ENCODE results near the gene FEV. TPM values are rescaled to one million over a fixed set of nuclear protein-coding genes. Genes with fewer than 3 reads are reported as not detected.

Gene FEV
- total RNA-seq, 2 donors from 2014 or later: not detected

GRCh38 chr2:219016721-219017120 is 31.7 kb upstream of the FEV start:
- H3K27ac ChIP-seq: no peak overlapping the region
- no peaks in the 10 kb centered on the region for H3K9me3 ChIP-seq
- no peaks in the 10 kb centered on the region for H3K27me3 ChIP-seq (replicated peaks; ENCODE audit: insufficient read depth)
- H3K4me3 ChIP-seq: no peak overlapping the region
- peaks cover 9 to 29% of the 10 kb centered on the region in 2 donors for H3K4me1 ChIP-seq (ENCODE audit: control insufficient read depth in 1 of 2, low read depth in 2 of 2)
- no peaks in the 10 kb centered on the region for H3K36me3 ChIP-seq
- ATAC-seq (ENCODE audit: insufficient number of reproducible peaks, low FRiP score, low read depth): no peak
- no peak for DNase-seq (ENCODE audit: low spot score)
- no peak for TF ChIP-seq CTCF (IDR thresholded peaks at IDR 0.05)

GRCh38 chr2:219010873-219011272 is 25.9 kb upstream of the FEV start:
- H3K9me3 ChIP-seq: no peaks in the 10 kb centered on the region
- H3K4me1 ChIP-seq (ENCODE audit: control insufficient read depth in 1 of 2, low read depth in 2 of 2): no peaks in the 10 kb centered on the region
- no peaks in the 10 kb centered on the region for H3K27me3 ChIP-seq (replicated peaks; ENCODE audit: insufficient read depth)
- no peak overlapping the region for H3K4me3 ChIP-seq
- ATAC-seq (ENCODE audit: insufficient number of reproducible peaks, low FRiP score, low read depth): no peak
- no peak overlapping the region for H3K27ac ChIP-seq
- DNase-seq (ENCODE audit: low spot score): no peak
- no peaks in the 10 kb centered on the region for H3K36me3 ChIP-seq
- no peak for TF ChIP-seq CTCF (IDR thresholded peaks at IDR 0.05)

GRCh38 chr2:219010162-219010756 is 25.3 kb upstream of the FEV start:
- no peak overlapping the region for H3K27ac ChIP-seq
- H3K4me1 ChIP-seq (ENCODE audit: control insufficient read depth in 1 of 2, low read depth in 2 of 2): no peaks in the 10 kb centered on the region
- H3K27me3 ChIP-seq (replicated peaks; ENCODE audit: insufficient read depth): no peaks in the 10 kb centered on the region
- H3K36me3 ChIP-seq: no peaks in the 10 kb centered on the region
- DNase-seq (ENCODE audit: low spot score) (no peak), ATAC-seq (ENCODE audit: insufficient number of reproducible peaks, low FRiP score, low read depth) (no peak)
- no peak overlapping the region for H3K4me3 ChIP-seq
- TF ChIP-seq CTCF (IDR thresholded peaks at IDR 0.05): no peak
- no peaks in the 10 kb centered on the region for H3K9me3 ChIP-seq

- no peak for TF ChIP-seq CTCF (IDR thresholded peaks at IDR 0.05)
- ATAC-seq (ENCODE audit: insufficient number of reproducible peaks, low FRiP score, low read depth) (no peak), DNase-seq (ENCODE audit: low spot score) (no peak)
- no peak overlapping the region for H3K27ac ChIP-seq
- H3K36me3 ChIP-seq: no peaks in the 10 kb centered on the region
- no peak overlapping the region for H3K4me3 ChIP-seq
- peaks cover 2% of the 10 kb centered on the region for H3K27me3 ChIP-seq (replicated peaks; ENCODE audit: insufficient read depth)
- H3K9me3 ChIP-seq: no peaks in the 10 kb centered on the region
- no peaks in the 10 kb centered on the region for H3K4me1 ChIP-seq (ENCODE audit: control insufficient read depth in 1 of 2, low read depth in 2 of 2)
Measured at GRCh38 chr2:219009294-219009693, 24.3 kb upstream of the FEV start.

DNA sequence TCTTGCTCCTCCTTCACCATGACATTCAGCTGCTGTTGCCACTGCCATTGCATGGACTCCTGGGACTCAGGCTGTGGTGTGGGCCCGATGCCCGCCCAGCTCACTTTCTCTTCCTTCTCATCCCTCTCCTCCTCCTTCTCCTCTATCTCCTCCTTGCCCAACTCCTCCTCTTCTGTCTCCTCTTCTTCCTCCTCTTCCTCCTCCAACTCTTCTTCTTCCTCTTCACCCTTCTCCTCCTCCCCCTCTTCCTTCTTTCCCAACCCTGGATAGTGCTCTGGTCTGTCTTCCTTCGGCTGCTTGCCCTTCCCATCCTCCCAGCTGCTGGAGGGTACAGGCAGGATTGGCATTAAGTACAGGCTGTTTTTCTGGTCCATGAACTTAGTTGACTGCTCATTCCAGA is 19.0 kb upstream of the FEV start:
- H3K9me3 ChIP-seq: no peaks in the 10 kb centered on the region
- peaks cover 31% of the 10 kb centered on the region for H3K27me3 ChIP-seq (replicated peaks; ENCODE audit: insufficient read depth)
- H3K36me3 ChIP-seq: no peaks in the 10 kb centered on the region

More for the DNA sequence above, 19.0 kb upstream of the FEV start:
- Histone ChIP-seq H3K4me3 (no peak overlapping the region), H3K4me1 (ENCODE audit: control insufficient read depth in 1 of 2, low read depth in 2 of 2) (peaks cover 19% of the 10 kb centered on the region in 2 donors), H3K27ac (no peak overlapping the region)
- DNase-seq (ENCODE audit: low spot score) (no peak), ATAC-seq (ENCODE audit: insufficient number of reproducible peaks, low FRiP score, low read depth) (no peak)
- TF ChIP-seq CTCF (IDR thresholded peaks at IDR 0.05): no peak
